HCT116 (cell line): Measurements from ENCODE around the gene EHD4. TPM values are rescaled to one million over a fixed set of nuclear protein-coding genes. Genes with fewer than 3 reads are reported as not detected.

ENCODE experiments used
- ATAC-seq: fragments of 200-7000 bp; cut with Tn5 transposase; 2 replicates; pipeline ENCODE4 v1.9.1; 2020; ENCODE audit warnings: mild to moderate bottlenecking, moderate library complexity
- BruUV-seq: library from RNA; stranded (reverse); fragments of 400-500 nt; replicated peaks from 2 replicates; lab custom pipeline; 2021; lab: Mats Ljungman, UMichigan
- CTCF ChIA-PET: fragments of 300-600 bp; sonication (Branson Sonifier 250); formaldehyde crosslinking; loops from one replicate; lab custom pipeline; 2021; ENCODE audit warnings: antibody characterized with exemption; lab: Charles Lee
- POLR2A ChIA-PET: fragments of 300-600, 350-600 bp; sonication (Branson Sonifier 250); formaldehyde crosslinking; loops from one replicate; lab custom pipeline; 2021; ENCODE audit warnings: antibody characterized with exemption; lab: Charles Lee
- RAD21 ChIA-PET, 2 experiments: fragments of 300-600 bp; sonication (Branson Sonifier 250); formaldehyde crosslinking; loops; one replicate each; lab custom pipeline; 2023; ENCODE audit warnings: low total read pairs in 2 of 2; ENCODE audit not compliant: uncharacterized antibody in 2 of 2, unreplicated experiment in 2 of 2, low non-redundant PET in 1 of 2; lab: Charles Lee
- DNase-seq: peaks from one replicate; pipeline ENCODE4 v3.0.0-alpha.2; 2010; ENCODE audit warnings: low read depth, low spot score
- H2AFZ ChIP-seq: fragments of 200-600 bp; shearing (Covaris generic), sonication (generic); 2 replicates; pipeline ENCODE4 v1.6.1; 2017; ENCODE audit warnings: low read depth, mixed run types, mixed read lengths, antibody characterized with exemption, low read length; ENCODE audit not compliant: poor library complexity, severe bottlenecking
- H3K27ac ChIP-seq: 2 replicates; pipeline ENCODE4 v1.5.1; 2012; ENCODE audit warnings: low read depth, low read length
- H3K27me3 ChIP-seq: fragments of 200-600 bp; sonication (generic); 2 replicates; pipeline ENCODE4 v1.6.1; 2016; ENCODE audit warnings: mixed run types, low read length, mixed read lengths; ENCODE audit not compliant: insufficient read depth
- H3K36me3 ChIP-seq, 2 experiments: fragments of 200-500 bp in 1 of 2; fragments of 200-600 bp in 1 of 2; sonication (Bioruptor generic) in 1 of 2; sonication (generic) in 1 of 2; 2 replicates each; pipeline versions ENCODE4 v1.5.1 to v1.6.1; 2014 to 2016; ENCODE audit warnings: low read length in 2 of 2, inconsistent platforms in 1 of 2, mixed read lengths in 1 of 2, mixed run types in 1 of 2; ENCODE audit not compliant: insufficient read depth in 2 of 2, control insufficient read depth in 1 of 2
- H3K4me1 ChIP-seq, 2 experiments: fragments of 200-600 bp in 1 of 2; sonication (generic) in 1 of 2; 2 replicates each; pipeline versions ENCODE4 v1.5.1 to v1.6.1; 2012 to 2017; ENCODE audit warnings: low read length in 2 of 2, inconsistent platforms in 1 of 2, mild to moderate bottlenecking in 1 of 2, mixed read lengths in 1 of 2, mixed run types in 1 of 2, moderate library complexity in 1 of 2; ENCODE audit not compliant: insufficient read depth in 2 of 2, control insufficient read depth in 1 of 2
- H3K4me2 ChIP-seq: fragments of 200-600 bp; sonication (generic); 2 replicates; pipeline ENCODE4 v1.6.1; 2017; ENCODE audit warnings: mixed run types, low read length, mixed read lengths
- H3K4me3 ChIP-seq, 2 experiments: fragments of 200-600 bp in 1 of 2; sonication (generic) in 1 of 2; replicated peaks in 1 of 2; 2 replicates each; pipeline ENCODE4 v1.5.1; 2011 to 2016; ENCODE audit warnings: low read length in 2 of 2, control low read depth in 1 of 2, low read depth in 1 of 2, mild to moderate bottlenecking in 1 of 2, mixed read lengths in 1 of 2, mixed run types in 1 of 2
- H3K79me2 ChIP-seq: fragments of 200-600 bp; sonication (generic); 2 replicates; pipeline ENCODE4 v1.6.1; 2017; ENCODE audit warnings: mild to moderate bottlenecking, mixed run types, low read length, moderate library complexity, mixed read lengths; ENCODE audit not compliant: insufficient read depth
- H3K9ac ChIP-seq: fragments of 200-600 bp; sonication (generic); 2 replicates; pipeline ENCODE4 v1.6.1; 2016; ENCODE audit warnings: low read length, mixed read lengths
- H3K9me2 ChIP-seq: fragments of 200-600 bp; sonication (generic), shearing (Covaris generic); 2 replicates; pipeline ENCODE4 v1.6.1; 2017; ENCODE audit warnings: mixed run types, mild to moderate bottlenecking, moderate library complexity; ENCODE audit not compliant: insufficient read depth
- H3K9me3 ChIP-seq, 2 experiments: fragments of 200-500 bp in 1 of 2; fragments of 200-600 bp in 1 of 2; sonication (Bioruptor generic) in 1 of 2; sonication (generic) in 1 of 2; 2 replicates each; pipeline ENCODE4 v1.6.1; 2014 to 2017; ENCODE audit warnings: low read length in 2 of 2, mixed read lengths in 2 of 2, inconsistent platforms in 1 of 2, low read depth in 1 of 2, mild to moderate bottlenecking in 1 of 2, mixed run types in 1 of 2, moderate library complexity in 1 of 2; ENCODE audit not compliant: control insufficient read depth in 1 of 2, insufficient read depth in 1 of 2
- H4K20me1 ChIP-seq: fragments of 200-600 bp; sonication (generic), shearing (Covaris generic); 2 replicates; pipeline ENCODE4 v1.6.1; 2017; ENCODE audit warnings: mixed run types, mild to moderate bottlenecking, moderate library complexity; ENCODE audit not compliant: insufficient read depth
- CBX3 ChIP-seq: IDR thresholded peaks from 2 replicates; pipeline ENCODE4 v1.6.1; 2012; ENCODE audit warnings: low read depth
- EGR1 ChIP-seq: IDR thresholded peaks from 2 replicates; pipeline ENCODE4 v1.6.1; 2012; ENCODE audit warnings: low read depth
- EZH2 ChIP-seq: fragments of 200-600 bp; sonication (generic); IDR thresholded peaks from 2 replicates; pipeline ENCODE4 v1.6.1; 2017; ENCODE audit warnings: antibody characterized with exemption, mixed run types
- JUND ChIP-seq: IDR thresholded peaks from 2 replicates; pipeline ENCODE4 v1.6.1; 2012
- SP1 ChIP-seq: IDR thresholded peaks from 2 replicates; pipeline ENCODE4 v1.6.1; 2012; ENCODE audit warnings: low read depth
- ZFX ChIP-seq: fragments of 450-650 bp; IDR thresholded peaks from 2 replicates; pipeline ENCODE4 v1.6.1; 2017
- intact Hi-C: fragments of 100-400 bp; cut with micrococcal nuclease; formaldehyde crosslinking; loops from 2 replicates; pipeline ENCODE4 v1.10.0; 2022
- total RNA-seq: library from RNA; stranded (reverse); gene quantifications from one replicate; pipeline ENCODE4 v1.2.1, GENCODE V29; 2021; ENCODE audit not compliant: unreplicated experiment
- TF ChIP-seq, protein P1 (sequence below): IDR thresholded peaks from 2 replicates; pipeline ENCODE4 v1.6.1; 2012; ENCODE audit warnings: low read depth
- TF ChIP-seq, protein P2 (sequence below): IDR thresholded peaks from 2 replicates; pipeline ENCODE4 v1.6.1; 2012
- TF ChIP-seq, protein P3 (sequence below): IDR thresholded peaks from 2 replicates; pipeline ENCODE4 v1.6.1; 2012
- TF ChIP-seq, protein P4 (sequence below), 3 experiments: fragments of 200-600 bp in 1 of 3; sonication (generic) in 1 of 3; IDR thresholded peaks in 2 of 3; conservative IDR thresholded peaks in 1 of 3; 2 replicates each; pipeline ENCODE4 v1.5.1; 2012 to 2017; ENCODE audit warnings: low read depth in 2 of 3, low read length in 2 of 3, antibody characterized with exemption in 1 of 3, borderline replicate concordance in 1 of 3, control low read depth in 1 of 3, mild to moderate bottlenecking in 1 of 3, mixed read lengths in 1 of 3, mixed run types in 1 of 3, moderate library complexity in 1 of 3; ENCODE audit not compliant: insufficient read depth in 1 of 3

EHD4 gene
- total RNA-seq, 1 experiment from 2014 or later, result 28.0 TPM

DNA sequence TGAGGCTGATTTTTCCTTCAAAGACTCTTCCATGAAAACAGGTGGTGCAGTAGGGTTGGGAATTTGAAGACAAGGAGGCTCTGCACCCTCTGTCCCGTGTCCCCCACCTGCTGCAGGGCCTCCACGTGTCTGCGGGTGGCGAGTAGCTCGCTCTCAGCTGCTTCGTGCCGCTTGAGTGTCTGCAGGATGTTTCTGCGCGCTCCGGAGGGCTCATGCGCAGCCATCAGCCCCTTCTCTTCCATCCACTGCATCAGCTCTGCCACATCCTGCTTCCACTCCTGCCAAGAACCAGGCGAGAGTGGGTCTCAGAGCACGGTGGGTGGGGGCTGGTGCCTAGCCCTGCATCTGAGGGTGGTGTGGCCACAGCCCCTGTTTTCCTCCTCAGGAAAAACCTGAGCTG lies 96.3 kb downstream of the EHD4 start:
- RAD21 ChIA-PET, result no interaction called here
- TF ChIP-seq JUND, result no peak
- TF ChIP-seq, protein P1, sequence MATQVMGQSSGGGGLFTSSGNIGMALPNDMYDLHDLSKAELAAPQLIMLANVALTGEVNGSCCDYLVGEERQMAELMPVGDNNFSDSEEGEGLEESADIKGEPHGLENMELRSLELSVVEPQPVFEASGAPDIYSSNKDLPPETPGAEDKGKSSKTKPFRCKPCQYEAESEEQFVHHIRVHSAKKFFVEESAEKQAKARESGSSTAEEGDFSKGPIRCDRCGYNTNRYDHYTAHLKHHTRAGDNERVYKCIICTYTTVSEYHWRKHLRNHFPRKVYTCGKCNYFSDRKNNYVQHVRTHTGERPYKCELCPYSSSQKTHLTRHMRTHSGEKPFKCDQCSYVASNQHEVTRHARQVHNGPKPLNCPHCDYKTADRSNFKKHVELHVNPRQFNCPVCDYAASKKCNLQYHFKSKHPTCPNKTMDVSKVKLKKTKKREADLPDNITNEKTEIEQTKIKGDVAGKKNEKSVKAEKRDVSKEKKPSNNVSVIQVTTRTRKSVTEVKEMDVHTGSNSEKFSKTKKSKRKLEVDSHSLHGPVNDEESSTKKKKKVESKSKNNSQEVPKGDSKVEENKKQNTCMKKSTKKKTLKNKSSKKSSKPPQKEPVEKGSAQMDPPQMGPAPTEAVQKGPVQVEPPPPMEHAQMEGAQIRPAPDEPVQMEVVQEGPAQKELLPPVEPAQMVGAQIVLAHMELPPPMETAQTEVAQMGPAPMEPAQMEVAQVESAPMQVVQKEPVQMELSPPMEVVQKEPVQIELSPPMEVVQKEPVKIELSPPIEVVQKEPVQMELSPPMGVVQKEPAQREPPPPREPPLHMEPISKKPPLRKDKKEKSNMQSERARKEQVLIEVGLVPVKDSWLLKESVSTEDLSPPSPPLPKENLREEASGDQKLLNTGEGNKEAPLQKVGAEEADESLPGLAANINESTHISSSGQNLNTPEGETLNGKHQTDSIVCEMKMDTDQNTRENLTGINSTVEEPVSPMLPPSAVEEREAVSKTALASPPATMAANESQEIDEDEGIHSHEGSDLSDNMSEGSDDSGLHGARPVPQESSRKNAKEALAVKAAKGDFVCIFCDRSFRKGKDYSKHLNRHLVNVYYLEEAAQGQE, result no peak
- TF ChIP-seq, protein P2, sequence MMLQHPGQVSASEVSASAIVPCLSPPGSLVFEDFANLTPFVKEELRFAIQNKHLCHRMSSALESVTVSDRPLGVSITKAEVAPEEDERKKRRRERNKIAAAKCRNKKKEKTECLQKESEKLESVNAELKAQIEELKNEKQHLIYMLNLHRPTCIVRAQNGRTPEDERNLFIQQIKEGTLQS, result no peak
- no peak for TF ChIP-seq EGR1
- TF ChIP-seq, protein P3, sequence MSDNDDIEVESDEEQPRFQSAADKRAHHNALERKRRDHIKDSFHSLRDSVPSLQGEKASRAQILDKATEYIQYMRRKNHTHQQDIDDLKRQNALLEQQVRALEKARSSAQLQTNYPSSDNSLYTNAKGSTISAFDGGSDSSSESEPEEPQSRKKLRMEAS, result no peak
- no peak for TF ChIP-seq SP1
- no peak for TF ChIP-seq CBX3
- TF ChIP-seq, protein P4, sequence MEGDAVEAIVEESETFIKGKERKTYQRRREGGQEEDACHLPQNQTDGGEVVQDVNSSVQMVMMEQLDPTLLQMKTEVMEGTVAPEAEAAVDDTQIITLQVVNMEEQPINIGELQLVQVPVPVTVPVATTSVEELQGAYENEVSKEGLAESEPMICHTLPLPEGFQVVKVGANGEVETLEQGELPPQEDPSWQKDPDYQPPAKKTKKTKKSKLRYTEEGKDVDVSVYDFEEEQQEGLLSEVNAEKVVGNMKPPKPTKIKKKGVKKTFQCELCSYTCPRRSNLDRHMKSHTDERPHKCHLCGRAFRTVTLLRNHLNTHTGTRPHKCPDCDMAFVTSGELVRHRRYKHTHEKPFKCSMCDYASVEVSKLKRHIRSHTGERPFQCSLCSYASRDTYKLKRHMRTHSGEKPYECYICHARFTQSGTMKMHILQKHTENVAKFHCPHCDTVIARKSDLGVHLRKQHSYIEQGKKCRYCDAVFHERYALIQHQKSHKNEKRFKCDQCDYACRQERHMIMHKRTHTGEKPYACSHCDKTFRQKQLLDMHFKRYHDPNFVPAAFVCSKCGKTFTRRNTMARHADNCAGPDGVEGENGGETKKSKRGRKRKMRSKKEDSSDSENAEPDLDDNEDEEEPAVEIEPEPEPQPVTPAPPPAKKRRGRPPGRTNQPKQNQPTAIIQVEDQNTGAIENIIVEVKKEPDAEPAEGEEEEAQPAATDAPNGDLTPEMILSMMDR (IDR thresholded peaks at IDR 0.05 in 2 of 3, conservative IDR thresholded peaks at IDR 0.05 in 1 of 3; ENCODE audit: borderline replicate concordance in 1 of 3, insufficient read depth in 1 of 3, low read depth in 2 of 3, low read length in 2 of 3), result no peak
- TF ChIP-seq ZFX, result no peak
- no peak for TF ChIP-seq EZH2
- POLR2A ChIA-PET, result no interaction called here

More for the DNA sequence above, 96.3 kb downstream of the EHD4 start:
- Histone ChIP-seq H3K9me2 (no peaks in the 10 kb centered on the region), H3K4me2 (no peak overlapping the region), H3K27ac (no peak overlapping the region), H3K9me3 (no peaks in the 10 kb centered on the region), H3K4me1 (peaks cover 0 to 8% of the 10 kb centered on the region in 2 experiments; a peak in 2 of 4 replicates), H4K20me1 (no peaks in the 10 kb centered on the region), H3K9ac (no peak overlapping the region), H3K4me3 (no peak overlapping the region), H3K36me3 (no peaks in the 10 kb centered on the region), H2AFZ (no peak overlapping the region), H3K27me3 (no peaks in the 10 kb centered on the region), H3K79me2 (no peaks in the 10 kb centered on the region)
- BruUV-seq, result no TSS peak
- ATAC-seq, result no peak
- CTCF ChIA-PET, result no interaction called here
- intact Hi-C loops, result no loop called here
- DNase-seq, result no peak
